Measurements from ENCODE around the gene ZNF608. TPM values are rescaled to one million over a fixed set of nuclear protein-coding genes. Genes with fewer than 3 reads are reported as not detected.

The ZNF608 gene
- total and polyA plus RNA-seq, 4 donors, result 9.5 to 83.2 (median 20.4) TPM

DNA sequence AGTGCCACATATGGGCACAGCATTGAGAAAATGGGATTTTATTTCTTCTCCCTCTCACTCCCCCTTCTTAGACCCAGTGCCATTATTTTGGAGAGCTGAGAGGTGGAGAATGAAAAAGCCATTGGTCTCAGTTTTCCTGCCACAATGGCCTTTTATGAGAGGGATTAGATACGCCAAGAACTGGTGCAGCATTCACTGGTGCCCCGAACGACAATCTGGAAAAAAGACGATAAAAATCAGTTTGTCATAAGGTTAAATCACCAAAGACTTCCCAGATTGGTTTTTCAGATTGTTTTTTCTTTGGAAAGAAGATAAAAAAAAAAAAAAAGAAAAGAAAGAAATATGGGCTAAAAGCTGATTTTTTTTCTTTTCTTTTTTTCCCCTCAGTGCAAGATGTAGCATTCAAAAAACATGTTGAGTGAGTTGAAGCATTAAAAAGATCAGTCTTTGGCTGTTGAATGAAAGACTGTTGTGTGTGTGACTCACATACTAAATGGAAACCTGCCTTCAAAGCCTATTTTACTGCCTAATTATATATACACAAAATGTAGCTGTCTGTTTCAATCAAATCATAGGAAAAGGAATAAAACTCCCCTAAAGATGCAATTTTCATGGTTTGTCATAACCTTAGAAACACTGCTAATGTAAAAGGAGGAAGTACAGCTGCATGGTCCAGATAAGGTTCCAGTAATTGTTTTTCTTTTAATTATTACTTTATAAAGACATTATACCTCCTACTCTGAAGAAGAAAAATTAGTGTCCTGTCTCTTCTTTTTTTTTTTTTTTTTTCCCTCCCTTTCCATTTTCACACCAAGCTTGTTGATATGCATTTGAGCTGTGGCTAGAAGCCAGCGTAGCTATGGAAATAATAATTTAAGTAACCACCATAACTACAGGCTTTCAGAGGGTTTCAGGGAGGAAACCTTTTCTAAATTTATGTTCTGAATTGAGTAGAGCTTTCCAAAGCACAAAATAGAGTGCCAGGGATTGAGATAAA lies 27.2 kb upstream of the ZNF608 start:
- H3K27me3 ChIP-seq (ENCODE audit: control insufficient read depth in 3 of 3, insufficient read depth in 3 of 3, low read length in 2 of 3), result no peaks in the 10 kb centered on the region
- ATAC-seq (ENCODE audit: insufficient read depth, low FRiP score), result no peak
- 72 to 73% methylated on average over 5 of the region's 5 CpGs for WGBS, 2 donors
- H3K9me3 ChIP-seq (ENCODE audit: control insufficient read depth in 4 of 4, insufficient read depth in 3 of 4, low read length in 3 of 4), result no peaks in the 10 kb centered on the region
- TF ChIP-seq, protein P1, sequence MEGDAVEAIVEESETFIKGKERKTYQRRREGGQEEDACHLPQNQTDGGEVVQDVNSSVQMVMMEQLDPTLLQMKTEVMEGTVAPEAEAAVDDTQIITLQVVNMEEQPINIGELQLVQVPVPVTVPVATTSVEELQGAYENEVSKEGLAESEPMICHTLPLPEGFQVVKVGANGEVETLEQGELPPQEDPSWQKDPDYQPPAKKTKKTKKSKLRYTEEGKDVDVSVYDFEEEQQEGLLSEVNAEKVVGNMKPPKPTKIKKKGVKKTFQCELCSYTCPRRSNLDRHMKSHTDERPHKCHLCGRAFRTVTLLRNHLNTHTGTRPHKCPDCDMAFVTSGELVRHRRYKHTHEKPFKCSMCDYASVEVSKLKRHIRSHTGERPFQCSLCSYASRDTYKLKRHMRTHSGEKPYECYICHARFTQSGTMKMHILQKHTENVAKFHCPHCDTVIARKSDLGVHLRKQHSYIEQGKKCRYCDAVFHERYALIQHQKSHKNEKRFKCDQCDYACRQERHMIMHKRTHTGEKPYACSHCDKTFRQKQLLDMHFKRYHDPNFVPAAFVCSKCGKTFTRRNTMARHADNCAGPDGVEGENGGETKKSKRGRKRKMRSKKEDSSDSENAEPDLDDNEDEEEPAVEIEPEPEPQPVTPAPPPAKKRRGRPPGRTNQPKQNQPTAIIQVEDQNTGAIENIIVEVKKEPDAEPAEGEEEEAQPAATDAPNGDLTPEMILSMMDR (IDR thresholded peaks at IDR 0.05; ENCODE audit: control extremely low read depth, extremely low read depth), result no peak
- DNase-seq, result peak; percentile 35 to 95 (median 94)
- no peak overlapping the region for H3K4me3 ChIP-seq
- H3K4me1 ChIP-seq (ENCODE audit: control insufficient read depth in 5 of 5, insufficient read depth in 5 of 5, low read length in 5 of 5), result peaks cover 0 to 22% (median 4%) of the 10 kb centered on the region in 5 donors
- no peaks in the 10 kb centered on the region for H3K36me3 ChIP-seq (ENCODE audit: control insufficient read depth in 4 of 4, insufficient read depth in 4 of 4, low read length in 4 of 4)
- H3K9ac ChIP-seq (ENCODE audit: insufficient read depth in 1 of 2, low read length in 2 of 2), result no peak overlapping the region
- no peak overlapping the region for H3K27ac ChIP-seq (ENCODE audit: low read depth in 1 of 2, low read length in 1 of 2)

DNA sequence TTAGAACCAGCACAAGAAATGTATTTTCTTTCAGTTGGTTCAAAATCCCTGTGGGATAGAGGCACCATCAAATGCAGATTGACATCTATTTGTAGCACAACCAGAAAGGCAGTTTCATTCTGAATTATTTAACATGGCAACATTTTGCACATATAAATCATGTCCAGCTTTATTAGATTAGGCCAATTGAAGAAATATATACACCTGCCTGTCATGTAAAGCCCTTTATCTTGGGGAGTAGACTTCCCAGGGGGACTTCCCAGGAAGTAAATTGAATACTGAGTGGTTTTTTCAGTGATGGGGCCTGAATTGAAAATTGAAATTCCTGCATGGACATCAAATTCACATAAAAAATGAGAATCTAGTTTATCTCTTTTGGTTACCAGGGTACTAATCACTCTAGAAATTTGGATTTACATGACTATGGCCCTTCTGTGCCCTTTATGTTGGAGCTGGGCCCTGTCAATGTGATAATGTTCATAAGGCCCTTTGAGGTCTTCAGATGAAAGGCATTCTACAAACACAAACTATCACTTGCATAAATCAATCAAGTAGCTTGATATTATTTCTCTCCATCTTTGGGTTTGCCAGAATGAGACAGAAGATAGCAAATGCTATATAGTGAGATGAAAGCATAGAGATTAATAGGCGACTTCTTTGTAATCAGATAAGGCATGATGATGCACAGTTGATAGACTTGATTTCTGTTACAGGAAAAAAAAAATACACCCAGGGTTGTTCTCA lies 26.2 kb upstream of the ZNF608 start:
- 82 to 83% methylated on average over 1 of the region's 1 CpG for WGBS, 2 donors
- Histone ChIP-seq H3K4me3 (no peak overlapping the region), H3K27me3 (ENCODE audit: control insufficient read depth in 3 of 3, insufficient read depth in 3 of 3, low read length in 2 of 3) (no peaks in the 10 kb centered on the region), H3K9me3 (ENCODE audit: control insufficient read depth in 4 of 4, insufficient read depth in 3 of 4, low read length in 3 of 4) (no peaks in the 10 kb centered on the region), H3K27ac (ENCODE audit: low read depth in 1 of 2, low read length in 1 of 2) (no peak overlapping the region), H3K36me3 (ENCODE audit: control insufficient read depth in 4 of 4, insufficient read depth in 4 of 4, low read length in 4 of 4) (no peaks in the 10 kb centered on the region), H3K9ac (ENCODE audit: insufficient read depth in 1 of 2, low read length in 2 of 2) (no peak overlapping the region), H3K4me1 (ENCODE audit: control insufficient read depth in 5 of 5, insufficient read depth in 5 of 5, low read length in 5 of 5) (peaks cover 0 to 22% (median 4%) of the 10 kb centered on the region in 5 donors)
- DNase-seq (no peak), ATAC-seq (ENCODE audit: insufficient read depth, low FRiP score) (no peak)
- TF ChIP-seq, protein P1 (IDR thresholded peaks at IDR 0.05; ENCODE audit: control extremely low read depth, extremely low read depth), result no peak

DNA sequence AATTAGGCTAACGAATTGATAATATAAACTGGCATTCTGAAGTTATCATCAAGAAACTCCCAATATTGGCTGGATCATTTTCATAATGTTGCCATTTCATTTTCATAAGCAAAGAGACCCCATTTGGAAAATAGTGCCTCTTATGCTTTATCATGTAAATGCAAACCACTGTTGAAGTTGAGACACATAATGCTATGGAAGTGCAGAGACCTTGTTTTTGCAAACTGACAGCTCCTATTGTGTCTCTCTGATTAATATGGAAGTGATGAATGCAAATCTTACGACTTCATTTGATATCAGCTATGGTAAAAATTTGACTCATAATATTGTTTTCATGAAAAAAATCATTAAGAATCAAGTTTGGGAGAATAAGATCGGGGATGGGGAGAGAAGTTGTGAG lies 25.3 kb upstream of the ZNF608 start:
- no peak for ATAC-seq (ENCODE audit: insufficient read depth, low FRiP score)
- Histone ChIP-seq H3K4me3 (no peak overlapping the region), H3K27me3 (ENCODE audit: control insufficient read depth in 3 of 3, insufficient read depth in 3 of 3, low read length in 2 of 3) (no peaks in the 10 kb centered on the region), H3K4me1 (ENCODE audit: control insufficient read depth in 5 of 5, insufficient read depth in 5 of 5, low read length in 5 of 5) (peaks cover 0 to 22% (median 4%) of the 10 kb centered on the region in 5 donors), H3K9ac (ENCODE audit: insufficient read depth in 1 of 2, low read length in 2 of 2) (no peak overlapping the region), H3K27ac (ENCODE audit: low read depth in 1 of 2, low read length in 1 of 2) (no peak overlapping the region), H3K36me3 (ENCODE audit: control insufficient read depth in 4 of 4, insufficient read depth in 4 of 4, low read length in 4 of 4) (no peaks in the 10 kb centered on the region), H3K9me3 (ENCODE audit: control insufficient read depth in 4 of 4, insufficient read depth in 3 of 4, low read length in 3 of 4) (no peaks in the 10 kb centered on the region)
- no peak for DNase-seq
- 86 to 90% methylated on average over 3 of the region's 3 CpGs for WGBS, 2 donors
- TF ChIP-seq, protein P1 (IDR thresholded peaks at IDR 0.05; ENCODE audit: control extremely low read depth, extremely low read depth), result no peak
